Mesenchymal stem cell (in vitro differentiated cells and primary cell): ENCODE data around the gene S1PR4.

Source experiments
- DNase-seq: peaks from one replicate; pipeline ENCODE4 v3.0.0-alpha.2; 2013
- H2AFZ ChIP-seq: one replicate; pipeline ENCODE4 v1.6.1; 2013; ENCODE audit warnings: low read depth, mild to moderate bottlenecking, control low read depth, inconsistent platforms, low read length, moderate library complexity
- H2AK5ac ChIP-seq: 2 replicates; pipeline ENCODE4 v1.6.1; 2013; ENCODE audit warnings: low read length, moderate library complexity, mild to moderate bottlenecking, inconsistent platforms; ENCODE audit not compliant: severe bottlenecking
- H2BK120ac ChIP-seq: one replicate; pipeline ENCODE4 v1.6.1; 2013; ENCODE audit warnings: low read depth, mild to moderate bottlenecking, inconsistent platforms, low read length, moderate library complexity
- H2BK12ac ChIP-seq, 2 experiments: one replicate each; pipeline ENCODE4 v1.6.1; 2013; ENCODE audit warnings: inconsistent platforms in 2 of 2, low read length in 2 of 2, mild to moderate bottlenecking in 2 of 2, moderate library complexity in 2 of 2, control low read depth in 1 of 2
- H2BK15ac ChIP-seq: one replicate; pipeline ENCODE4 v1.6.1; 2013; ENCODE audit warnings: mild to moderate bottlenecking, low read depth, inconsistent platforms; ENCODE audit not compliant: poor library complexity, severe bottlenecking
- H2BK5ac ChIP-seq: 2 replicates; pipeline ENCODE4 v1.6.1; 2013; ENCODE audit warnings: low read depth, mild to moderate bottlenecking, low read length, control low read depth, inconsistent platforms; ENCODE audit not compliant: poor library complexity, severe bottlenecking
- H3K14ac ChIP-seq, 2 experiments: one replicate each; pipeline ENCODE4 v1.6.1; 2013; ENCODE audit warnings: inconsistent platforms in 2 of 2, low read length in 2 of 2, control low read depth in 1 of 2, mild to moderate bottlenecking in 1 of 2, moderate library complexity in 1 of 2
- H3K18ac ChIP-seq, 2 experiments: one replicate each; pipeline ENCODE4 v1.6.1; 2013; ENCODE audit warnings: inconsistent platforms in 2 of 2, low read length in 2 of 2, control low read depth in 1 of 2, low read depth in 1 of 2, mild to moderate bottlenecking in 1 of 2
- H3K23ac ChIP-seq, 2 experiments: one replicate each; pipeline ENCODE4 v1.6.1; 2013; ENCODE audit warnings: inconsistent platforms in 2 of 2, low read length in 2 of 2, mild to moderate bottlenecking in 2 of 2, moderate library complexity in 2 of 2, control low read depth in 1 of 2
- H3K27ac ChIP-seq: 2 replicates; pipeline ENCODE4 v1.5.1; 2013; ENCODE audit warnings: mild to moderate bottlenecking, moderate library complexity, low read length, control low read depth, inconsistent platforms; ENCODE audit not compliant: poor library complexity, severe bottlenecking
- H3K27me3 ChIP-seq, 2 experiments: 2 replicates each; pipeline versions ENCODE4 v1.6.1 to v1.7.0; 2013; ENCODE audit warnings: low read length in 2 of 2, mild to moderate bottlenecking in 2 of 2, moderate library complexity in 2 of 2, control low read depth in 1 of 2, inconsistent platforms in 1 of 2; ENCODE audit not compliant: control insufficient read depth in 1 of 2, insufficient read depth in 1 of 2
- H3K36me3 ChIP-seq, 2 experiments: 2 replicates each; pipeline versions ENCODE4 v1.6.1 to v1.7.0; 2013; ENCODE audit warnings: low read length in 2 of 2, control low read depth in 1 of 2, inconsistent platforms in 1 of 2, low read depth in 1 of 2, mild to moderate bottlenecking in 1 of 2; ENCODE audit not compliant: insufficient read depth in 2 of 2, control insufficient read depth in 1 of 2
- H3K4ac ChIP-seq, 2 experiments: one replicate each; pipeline ENCODE4 v1.6.1; 2013; ENCODE audit warnings: inconsistent platforms in 2 of 2, low read length in 2 of 2, mild to moderate bottlenecking in 2 of 2, moderate library complexity in 2 of 2, control low read depth in 1 of 2, low read depth in 1 of 2
- H3K4me1 ChIP-seq: 2 replicates; pipeline ENCODE4 v1.6.1; 2013; ENCODE audit warnings: low read depth, low read length, control low read depth; ENCODE audit not compliant: control insufficient read depth, insufficient read depth
- H3K4me2 ChIP-seq: 2 replicates; pipeline ENCODE4 v1.6.1; 2013; ENCODE audit warnings: low read length, mild to moderate bottlenecking, inconsistent platforms; ENCODE audit not compliant: poor library complexity, severe bottlenecking
- H3K4me3 ChIP-seq, 2 experiments: 2 replicates each; pipeline versions ENCODE4 v1.5.1 to v1.7.0; 2013; ENCODE audit warnings: low read length in 2 of 2, mild to moderate bottlenecking in 2 of 2, control low read depth in 1 of 2, low read depth in 1 of 2; ENCODE audit not compliant: insufficient read depth in 1 of 2
- H3K79me1 ChIP-seq: replicated peaks from 2 replicates; pipeline ENCODE4 v1.6.1; 2013; ENCODE audit warnings: mild to moderate bottlenecking, control low read depth, low read length, inconsistent platforms; ENCODE audit not compliant: poor library complexity, severe bottlenecking
- H3K9ac ChIP-seq: 2 replicates; pipeline ENCODE4 v1.7.0; 2013; ENCODE audit warnings: mild to moderate bottlenecking, low read length, moderate library complexity
- H3K9me3 ChIP-seq: 2 replicates; pipeline ENCODE4 v1.7.0; 2013; ENCODE audit warnings: mild to moderate bottlenecking, low read length; ENCODE audit not compliant: control insufficient read depth
- H4K8ac ChIP-seq: one replicate; pipeline ENCODE4 v1.6.1; 2013; ENCODE audit warnings: inconsistent platforms, mild to moderate bottlenecking, low read length, moderate library complexity
- H4K91ac ChIP-seq: one replicate; pipeline ENCODE4 v1.6.1; 2013; ENCODE audit warnings: mild to moderate bottlenecking, low read length, inconsistent platforms
- WGBS: methylation state at CpG from one replicate; pipeline ENCODE4 v1.1.7; 2013; ENCODE audit warnings: mixed read lengths; 5-methylcytosine and 5-hydroxymethylcytosine counted together

Gene S1PR4

GRCh38 chr19:3149526-3150505, 28.8 kb upstream of the S1PR4 start:
- Histone ChIP-seq H3K9me3 (no peaks in the 10 kb centered on the region), H3K79me1 (no peaks in the 10 kb centered on the region), H2BK15ac (no peak overlapping the region), H3K36me3 (peaks cover 0 to 6% of the 10 kb centered on the region in 2 experiments), H3K4ac (no peak overlapping the region), H3K4me3 (no peak overlapping the region), H3K18ac (no peak overlapping the region), H2BK5ac (no peak overlapping the region), H2AK5ac (no peak overlapping the region), H3K4me1 (peaks cover 1% of the 10 kb centered on the region), H4K8ac (no peak overlapping the region), H2AFZ (no peak overlapping the region), H3K9ac (no peak overlapping the region), H4K91ac (no peak overlapping the region), H2BK12ac (no peak overlapping the region), H3K4me2 (no peak overlapping the region), H3K23ac (no peak overlapping the region), H2BK120ac (no peak overlapping the region), H3K14ac (no peak overlapping the region), H3K27me3 (peaks cover 0 to 10% of the 10 kb centered on the region in 2 experiments), H3K27ac (no peak overlapping the region)
- no peak for DNase-seq
- WGBS: 83% methylated on average over 31 of the region's 35 CpGs

GRCh38 chr19:3150739-3151329, 27.7 kb upstream of the S1PR4 start:
- H2BK15ac ChIP-seq: no peak overlapping the region
- H4K91ac ChIP-seq: no peak overlapping the region
- H3K79me1 ChIP-seq: no peaks in the 10 kb centered on the region
- H2BK5ac ChIP-seq: no peak overlapping the region
- no peaks in the 10 kb centered on the region for H3K9me3 ChIP-seq
- H2AK5ac ChIP-seq: no peak overlapping the region
- H3K4me1 ChIP-seq: peaks cover 7% of the 10 kb centered on the region
- H4K8ac ChIP-seq: no peak overlapping the region
- no peak overlapping the region for H3K14ac ChIP-seq
- H2BK12ac ChIP-seq: no peak overlapping the region
- peak overlapping the region in 1 of 2 experiments; percentile 2 for H3K4ac ChIP-seq
- no peak overlapping the region for H3K23ac ChIP-seq
- H3K27ac ChIP-seq: no peak overlapping the region
- no peak overlapping the region for H3K4me3 ChIP-seq
- peaks cover 0 to 6% of the 10 kb centered on the region in 2 experiments for H3K36me3 ChIP-seq
- H2BK120ac ChIP-seq: no peak overlapping the region
- H2AFZ ChIP-seq: no peak overlapping the region
- no peak for DNase-seq
- 77% methylated on average over 5 of the region's 5 CpGs for WGBS
- no peak overlapping the region for H3K18ac ChIP-seq
- H3K9ac ChIP-seq: no peak overlapping the region
- H3K4me2 ChIP-seq: no peak overlapping the region
- peaks cover 0 to 10% of the 10 kb centered on the region in 2 experiments for H3K27me3 ChIP-seq

DNA sequence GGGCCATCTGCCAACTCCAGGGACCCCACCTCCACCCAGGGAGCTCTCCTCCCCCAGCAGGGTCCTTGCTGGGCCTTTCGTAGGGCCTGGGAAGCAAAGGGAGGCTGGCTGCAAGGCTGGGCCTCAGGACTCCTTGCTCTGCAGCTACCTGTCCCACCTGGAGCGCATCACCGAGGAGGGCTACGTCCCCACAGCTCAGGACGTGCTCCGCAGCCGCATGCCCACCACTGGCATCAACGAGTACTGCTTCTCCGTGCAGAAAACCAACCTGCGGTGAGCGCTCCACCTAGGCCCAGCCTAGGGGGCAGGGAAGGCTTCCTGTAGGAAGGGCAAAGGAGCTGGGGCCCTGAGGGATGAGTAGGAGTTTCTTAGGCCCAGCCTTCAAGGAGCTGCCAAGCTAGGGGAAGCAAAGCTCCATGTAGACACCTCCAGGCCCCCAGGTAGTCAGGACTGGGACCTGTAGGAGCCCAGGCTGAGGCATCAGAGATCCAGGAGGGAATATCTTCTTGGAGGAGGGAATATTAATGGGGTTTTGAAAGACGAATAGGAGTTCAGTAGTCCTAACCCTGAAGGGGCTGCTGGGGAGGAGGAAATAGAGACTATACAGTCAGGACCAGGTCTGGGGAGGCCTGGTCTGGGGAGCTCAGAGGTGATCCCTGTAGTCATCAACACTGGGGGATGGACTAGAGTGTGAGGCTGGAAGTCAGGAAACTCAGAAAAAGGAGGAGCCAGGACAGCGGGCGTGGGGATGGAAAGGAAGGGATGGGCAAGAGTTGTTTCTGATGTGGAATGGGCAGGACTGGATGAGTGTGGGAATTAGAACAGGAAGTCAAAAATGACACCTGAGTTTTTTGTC, 26.8 kb upstream of the S1PR4 start:
- Histone ChIP-seq H3K4me3 (no peak overlapping the region), H4K91ac (peak overlapping the region; percentile 52)

More for the DNA sequence above, 26.8 kb upstream of the S1PR4 start:
- WGBS: 81% methylated on average over 14 of the region's 14 CpGs
- H3K4ac ChIP-seq: peak overlapping the region in 1 of 2 experiments; percentile 2
- no peak overlapping the region for H2BK5ac ChIP-seq
- peaks cover 0 to 6% of the 10 kb centered on the region in 2 experiments for H3K36me3 ChIP-seq
- H4K8ac ChIP-seq: peak overlapping the region; percentile 45
- no peaks in the 10 kb centered on the region for H3K9me3 ChIP-seq
- no peak overlapping the region for H3K23ac ChIP-seq
- no peak overlapping the region for H3K14ac ChIP-seq
- H2BK15ac ChIP-seq: peak overlapping the region; percentile 53
- H3K9ac ChIP-seq: no peak overlapping the region
- H3K18ac ChIP-seq: no peak overlapping the region
- H2AFZ ChIP-seq: no peak overlapping the region
- peaks cover 0 to 10% of the 10 kb centered on the region in 2 experiments for H3K27me3 ChIP-seq
- no peaks in the 10 kb centered on the region for H3K79me1 ChIP-seq
- H2BK12ac ChIP-seq: peak overlapping the region; percentile 11 to 18
- H3K4me2 ChIP-seq: no peak overlapping the region
- peaks cover 10% of the 10 kb centered on the region for H3K4me1 ChIP-seq
- no peak overlapping the region for H2AK5ac ChIP-seq
- DNase-seq: peak; percentile 53
- no peak overlapping the region for H3K27ac ChIP-seq
- no peak overlapping the region for H2BK120ac ChIP-seq
